Inferior parietal cortex (tissue), 1 donor: ENCODE data around the gene CCDC102A.
A peak's percentile ranks its signal among the peaks of the same experiment; 100 is the strongest.

ENCODE experiments used
- DNase-seq: peaks from one replicate; pipeline ENCODE4 v3.0.0-alpha.2; 2016; ENCODE audit errors: extremely low spot score

CCDC102A gene

GRCh38 chr16:57537581-57538234, 1.3 kb upstream of the CCDC102A start:
- no peak for DNase-seq

- DNase-seq: no peak
Observed at GRCh38 chr16:57537194-57537505, 779 bp upstream of the CCDC102A start.

GRCh38 chr16:57535680-57536305, 578 bp downstream of the CCDC102A start:
- peak; percentile 68 for DNase-seq

GRCh38 chr16:57534881-57535658, 1.3 kb downstream of the CCDC102A start:
- no peak for DNase-seq

- DNase-seq: no peak
Observed at GRCh38 chr16:57534337-57534880, 2.0 kb downstream of the CCDC102A start.

GRCh38 chr16:57533431-57534336, 2.7 kb downstream of the CCDC102A start:
- DNase-seq: no peak

GRCh38 chr16:57532266-57532625, 4.1 kb downstream of the CCDC102A start:
- no peak for DNase-seq

- DNase-seq: no peak
Observed at GRCh38 chr16:57531635-57532265, 4.6 kb downstream of the CCDC102A start.

- no peak for DNase-seq
Observed at GRCh38 chr16:57531253-57531575, 5.2 kb downstream of the CCDC102A start.

- no peak for DNase-seq
Observed at GRCh38 chr16:57530522-57531252, 5.7 kb downstream of the CCDC102A start.

GRCh38 chr16:57530104-57530521, 6.3 kb downstream of the CCDC102A start:
- no peak for DNase-seq

- no peak for DNase-seq
Observed at GRCh38 chr16:57529391-57530103, 6.8 kb downstream of the CCDC102A start.

- no peak for DNase-seq
Observed at GRCh38 chr16:57528499-57529390, 7.6 kb downstream of the CCDC102A start.

- DNase-seq: no peak
Observed at GRCh38 chr16:57527610-57528360, 8.6 kb downstream of the CCDC102A start.

GRCh38 chr16:57527027-57527426, 9.3 kb downstream of the CCDC102A start:
- DNase-seq: no peak

GRCh38 chr16:57526498-57526897, 9.9 kb downstream of the CCDC102A start:
- DNase-seq: no peak

GRCh38 chr16:57525761-57526160, 10.6 kb downstream of the CCDC102A start:
- DNase-seq: no peak

GRCh38 chr16:57522960-57523359, 13.4 kb downstream of the CCDC102A start:
- no peak for DNase-seq
